ENCODE data around the gene GPRIN1. TPM values are rescaled to one million over a fixed set of nuclear protein-coding genes. Genes with fewer than 3 reads are reported as not detected.

The GPRIN1 gene
- under 1 TPM; 0.57 to 0.60 TPM for total RNA-seq
- total RNA-seq = 2.3 to 6.8 reads per million in 2 donors

DNA sequence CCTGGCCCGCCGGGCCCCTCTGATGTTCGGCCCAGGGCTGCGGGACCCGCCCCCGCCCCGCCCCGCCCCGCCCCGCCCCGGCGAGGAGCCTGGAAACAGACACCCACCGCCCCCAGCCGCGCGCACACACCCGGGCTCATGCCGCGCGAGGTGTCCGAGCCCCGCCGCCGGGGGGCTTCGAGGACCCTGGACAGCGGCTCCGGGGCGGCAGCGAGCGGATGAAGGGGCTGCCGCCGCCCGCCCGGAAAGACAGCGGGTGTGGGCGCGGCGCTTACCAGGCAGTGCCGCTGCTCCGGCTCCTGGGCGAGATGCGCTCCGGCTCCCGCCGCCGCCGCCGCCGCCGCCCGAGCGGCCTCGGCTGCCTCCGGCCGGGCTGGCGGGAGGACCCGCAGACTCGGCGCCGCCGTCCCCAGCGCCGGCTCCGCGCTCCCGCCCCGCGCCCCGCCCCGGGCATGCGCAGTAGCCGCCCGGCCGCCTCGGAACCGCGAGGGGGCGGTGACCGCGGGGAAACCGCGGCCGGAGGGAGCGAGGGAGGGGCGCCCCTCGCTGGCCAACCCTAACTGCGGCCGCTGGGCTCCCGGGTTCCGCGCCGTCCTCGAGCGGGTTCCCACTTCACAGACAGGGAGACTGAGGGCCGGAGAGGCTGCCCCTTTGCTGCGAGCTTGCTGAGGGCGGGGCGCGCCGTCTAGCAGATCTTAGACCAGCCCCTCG lies at the start of gene GPRIN1:
GPRIN1 (minus strand) TSS at position 433 of the 711 bp plus-strand sequence. CDS start 10,322 bp downstream, outside the sequence.
- Mint-ChIP-seq H3K36me3 (ENCODE audit: low read depth) (peaks cover 2% of the 10 kb centered on the region), H3K4me1 (peaks cover 9% of the 10 kb centered on the region), H3K27me3 (peaks cover 23% of the 10 kb centered on the region), H3K4me3 (peak within 1 kb of the TSS; percentile 97), H3K27ac (peak within 1 kb of the TSS; percentile 2)
- ATAC-seq (peak; percentile 72), DNase-seq (peak; percentile 37 to 61 (median 37))
- H3K9me3 ChIP-seq (ENCODE audit: control insufficient read depth, low read length, poor library complexity, severe bottlenecking) = no peaks in the 10 kb centered on the region

DNA sequence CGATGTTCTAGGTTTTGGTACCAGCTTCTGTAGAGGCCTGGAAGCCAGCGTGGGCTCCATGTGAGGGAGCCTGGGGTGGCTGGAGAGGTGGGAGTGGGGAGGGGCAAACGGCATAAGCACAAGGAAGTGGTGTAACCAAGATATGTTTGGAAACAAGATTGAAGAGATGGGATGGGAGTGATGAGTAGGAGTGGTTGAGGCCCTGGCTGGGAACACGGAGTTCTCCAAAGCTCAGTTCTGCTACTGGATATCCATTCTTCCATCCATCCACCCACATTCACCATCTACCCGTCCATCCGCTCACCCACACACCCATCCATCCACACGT lies 49.5 kb upstream of the GPRIN1 start:
- no peaks in the 10 kb centered on the region for H3K9me3 ChIP-seq (ENCODE audit: control insufficient read depth, low read length, poor library complexity, severe bottlenecking)
- H3K36me3 Mint-ChIP-seq (ENCODE audit: low read depth) = peaks cover 2% of the 10 kb centered on the region
- ATAC-seq (no peak), DNase-seq (no peak)
- H3K4me1 Mint-ChIP-seq = peaks cover 38% of the 10 kb centered on the region
- H3K27ac Mint-ChIP-seq = peak overlapping the region; percentile 88
- peak overlapping the region; percentile 87 for H3K4me3 Mint-ChIP-seq
- peaks cover 10% of the 10 kb centered on the region for H3K27me3 Mint-ChIP-seq

DNA sequence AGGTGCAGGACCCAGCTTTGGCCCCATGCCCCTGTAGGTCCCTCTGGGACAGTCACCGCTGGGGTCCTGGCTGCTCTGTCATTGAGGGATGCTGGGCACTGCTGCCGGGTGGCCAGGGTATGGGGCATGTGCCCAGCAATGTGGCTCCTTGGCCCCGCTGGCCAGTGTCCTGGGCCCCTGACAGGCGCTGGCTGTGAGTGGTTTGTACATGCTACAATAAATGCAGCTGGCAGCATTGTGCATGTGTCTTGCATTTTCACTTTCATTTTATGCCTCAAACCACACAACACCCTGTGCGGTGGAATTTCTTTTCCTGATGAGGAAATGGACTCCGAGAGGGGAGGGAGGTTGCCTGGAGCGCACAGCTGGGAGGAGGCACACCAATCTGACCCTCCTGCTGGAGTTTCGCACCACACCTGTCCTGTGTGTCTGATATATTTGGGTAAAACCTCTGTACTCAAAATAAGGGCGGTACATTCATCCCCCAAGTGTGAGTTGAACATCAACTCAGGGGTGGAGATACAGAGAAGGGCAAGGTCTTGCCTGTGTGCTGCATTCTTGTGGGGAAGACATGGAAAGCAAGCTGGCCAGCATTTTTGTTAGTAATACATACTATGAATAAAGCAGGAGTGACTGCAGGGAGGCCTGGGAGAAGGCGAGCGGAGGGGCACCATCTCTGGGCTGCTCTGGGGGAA lies 49.0 kb upstream of the GPRIN1 start:
- no peak for DNase-seq
- no peaks in the 10 kb centered on the region for H3K36me3 Mint-ChIP-seq (ENCODE audit: low read depth)
- no peaks in the 10 kb centered on the region for H3K9me3 ChIP-seq (ENCODE audit: control insufficient read depth, low read length, poor library complexity, severe bottlenecking)
- H3K27me3 Mint-ChIP-seq = peaks cover 5% of the 10 kb centered on the region
- peak overlapping the region; percentile 87 for H3K4me3 Mint-ChIP-seq
- no peak for ATAC-seq
- H3K4me1 Mint-ChIP-seq = peaks cover 40% of the 10 kb centered on the region
- peak overlapping the region; percentile 88 for H3K27ac Mint-ChIP-seq

DNA sequence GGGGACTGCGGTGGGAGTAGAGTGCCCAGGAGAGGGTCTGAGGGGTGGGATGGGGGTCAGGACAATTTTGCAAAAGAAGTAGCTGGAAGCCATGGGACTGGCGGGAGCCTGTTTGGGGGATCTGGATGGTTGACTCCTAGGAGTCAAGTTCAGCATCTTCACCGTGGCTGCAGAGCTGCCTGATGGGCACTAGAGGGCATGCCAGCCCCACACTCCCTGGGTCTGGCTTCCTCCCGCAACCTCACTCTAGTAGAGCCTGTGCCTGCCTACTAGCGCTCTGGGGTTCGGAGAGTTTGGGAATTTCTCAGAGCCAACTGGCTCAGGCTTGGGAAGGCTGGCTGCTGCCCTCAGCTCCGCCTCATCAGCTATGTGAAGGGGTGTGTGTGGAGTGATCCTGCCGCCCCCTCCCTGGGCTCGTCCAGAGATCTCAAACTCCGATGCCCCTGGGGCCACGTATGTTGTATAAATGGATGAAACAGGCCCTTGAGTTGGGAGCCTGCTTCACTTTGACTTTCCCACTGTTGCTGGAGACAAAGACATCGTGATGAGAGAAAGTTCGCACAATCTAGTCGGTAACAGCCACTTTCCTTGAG lies 48.1 kb upstream of the GPRIN1 start:
- Mint-ChIP-seq H3K36me3 (ENCODE audit: low read depth) (peaks cover 6% of the 10 kb centered on the region), H3K4me3 (peak overlapping the region; percentile 87), H3K4me1 (peaks cover 48% of the 10 kb centered on the region), H3K27ac (peak overlapping the region; percentile 6), H3K27me3 (no peaks in the 10 kb centered on the region)
- ATAC-seq (peak; percentile 64), DNase-seq (peak in 2 of 3 donors; percentile 36 to 56)
- H3K9me3 ChIP-seq (ENCODE audit: control insufficient read depth, low read length, poor library complexity, severe bottlenecking) = no peaks in the 10 kb centered on the region

DNA sequence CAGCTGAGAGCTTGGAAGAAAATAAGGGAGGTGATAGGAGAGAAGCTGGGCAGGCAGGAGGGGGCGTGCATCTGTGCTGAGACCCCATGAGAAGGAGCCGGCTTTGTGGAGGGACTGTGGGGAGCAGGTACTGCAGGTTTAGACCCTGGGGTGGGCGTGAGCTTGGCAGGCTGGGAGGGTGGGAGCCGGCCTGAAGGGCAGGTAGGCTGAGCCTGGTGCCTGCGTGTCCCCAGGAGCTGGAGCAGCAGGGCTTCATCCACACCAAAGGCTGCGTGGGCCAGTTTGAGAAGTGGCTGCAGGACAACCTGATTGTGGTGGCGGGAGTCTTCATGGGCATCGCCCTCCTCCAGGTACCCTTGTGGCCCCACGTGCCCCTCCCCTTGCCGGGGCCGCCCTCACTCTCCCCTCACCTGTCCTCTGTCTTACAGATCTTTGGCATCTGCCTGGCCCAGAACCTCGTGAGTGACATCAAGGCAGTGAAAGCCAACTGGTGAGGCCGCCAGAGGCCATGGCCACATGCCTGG lies 46.6 kb upstream of the GPRIN1 start:
- no peaks in the 10 kb centered on the region for H3K9me3 ChIP-seq (ENCODE audit: control insufficient read depth, low read length, poor library complexity, severe bottlenecking)
- Mint-ChIP-seq H3K4me3 (no peak overlapping the region), H3K27me3 (no peaks in the 10 kb centered on the region), H3K27ac (no peak overlapping the region), H3K4me1 (peaks cover 50% of the 10 kb centered on the region), H3K36me3 (ENCODE audit: low read depth) (peaks cover 6% of the 10 kb centered on the region)
- ATAC-seq (no peak), DNase-seq (no peak)

DNA sequence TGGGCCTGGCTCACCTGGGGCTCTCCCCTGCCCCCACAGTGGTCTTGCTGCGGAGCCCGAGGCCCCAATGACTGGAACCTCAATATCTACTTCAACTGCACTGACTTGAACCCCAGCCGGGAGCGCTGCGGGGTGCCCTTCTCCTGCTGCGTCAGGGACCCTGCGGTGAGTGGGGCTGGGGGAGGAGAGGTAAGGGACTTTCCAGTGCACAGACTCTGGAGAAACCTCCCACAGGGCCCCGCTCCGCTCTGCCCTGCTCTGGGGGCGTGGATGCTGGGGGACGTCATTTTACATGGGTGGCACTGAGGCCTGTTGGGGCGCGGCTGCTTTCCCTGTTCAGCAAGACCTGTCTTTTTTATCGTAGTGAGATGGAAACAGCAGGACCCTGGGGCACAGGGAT lies 44.9 kb upstream of the GPRIN1 start:
- Mint-ChIP-seq H3K36me3 (ENCODE audit: low read depth) (peaks cover 6% of the 10 kb centered on the region), H3K27me3 (no peaks in the 10 kb centered on the region), H3K4me1 (peaks cover 53% of the 10 kb centered on the region), H3K4me3 (no peak overlapping the region), H3K27ac (no peak overlapping the region)
- no peaks in the 10 kb centered on the region for H3K9me3 ChIP-seq (ENCODE audit: control insufficient read depth, low read length, poor library complexity, severe bottlenecking)
- DNase-seq (no peak), ATAC-seq (peak; percentile 67)

DNA sequence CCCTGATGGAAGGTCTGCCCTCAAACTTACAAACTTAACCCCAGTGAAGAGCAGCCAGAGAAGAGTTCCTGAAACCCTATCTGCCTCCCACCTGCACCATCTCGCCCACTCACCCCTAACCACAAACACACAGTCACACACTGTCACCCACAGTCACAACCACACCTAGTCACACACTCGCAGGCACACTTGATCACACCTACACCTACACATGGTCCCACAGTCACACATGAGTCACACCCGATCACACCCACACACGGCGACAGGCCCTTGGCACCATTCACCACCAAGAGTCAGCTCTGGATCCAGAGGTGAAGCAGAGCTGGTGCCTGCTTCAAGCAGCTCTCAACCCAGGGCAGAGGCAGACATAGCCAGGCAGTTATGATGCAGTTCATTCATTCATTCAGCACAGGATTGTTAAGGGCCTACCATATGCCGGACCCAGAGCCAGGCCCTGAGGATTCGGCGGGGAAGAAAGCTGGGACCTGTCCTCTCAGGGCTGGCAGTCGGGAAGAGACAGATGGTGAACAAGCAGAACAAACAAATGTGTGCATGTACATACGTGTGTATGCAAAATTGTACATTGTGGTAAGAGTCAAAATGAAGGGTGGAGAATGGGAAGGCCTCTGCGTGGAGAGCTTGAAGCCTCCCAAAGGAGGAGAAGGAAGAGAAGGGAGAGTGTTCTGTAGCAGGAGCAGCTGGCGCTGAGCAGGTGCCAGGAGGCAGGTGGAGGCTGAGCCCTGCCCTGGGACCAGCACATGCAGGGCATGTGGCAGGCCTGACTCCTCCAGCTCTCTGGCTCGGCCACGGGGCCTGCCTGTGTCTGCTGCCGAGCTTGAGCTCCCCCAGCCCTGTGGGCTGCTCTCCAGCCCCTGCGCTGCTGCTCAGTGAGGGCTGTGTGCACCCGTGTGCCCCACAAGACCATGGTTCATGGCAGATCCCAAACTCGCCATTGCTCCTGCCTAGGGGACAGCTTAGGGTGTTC lies 43.7 kb upstream of the GPRIN1 start:
- H3K4me3 Mint-ChIP-seq = no peak overlapping the region
- H3K9me3 ChIP-seq (ENCODE audit: control insufficient read depth, low read length, poor library complexity, severe bottlenecking) = no peaks in the 10 kb centered on the region
- no peaks in the 10 kb centered on the region for H3K27me3 Mint-ChIP-seq
- H3K27ac Mint-ChIP-seq = peak overlapping the region; percentile 88
- H3K36me3 Mint-ChIP-seq (ENCODE audit: low read depth) = peaks cover 6% of the 10 kb centered on the region
- ATAC-seq (no peak), DNase-seq (no peak)
- H3K4me1 Mint-ChIP-seq = peaks cover 48% of the 10 kb centered on the region

DNA sequence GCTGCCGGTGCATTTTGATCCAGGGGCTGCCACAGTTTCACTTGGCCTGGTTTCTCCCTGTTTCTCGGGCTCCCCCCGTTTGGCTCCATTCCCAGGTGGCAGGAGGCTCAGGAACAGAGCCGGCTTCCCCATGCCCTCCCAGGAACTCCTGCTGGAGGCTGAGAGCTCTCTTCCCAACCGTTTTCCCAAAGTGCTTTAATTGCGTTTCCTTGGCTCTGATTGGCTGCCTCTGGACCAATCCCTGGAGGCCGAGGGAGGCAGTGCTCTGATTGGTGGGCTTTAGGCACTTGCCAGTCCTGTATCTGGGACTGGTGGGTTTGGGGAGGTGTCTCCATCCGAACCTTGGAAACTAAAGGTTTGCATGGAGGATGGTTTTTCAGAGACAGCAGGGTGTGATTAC lies 42.2 kb upstream of the GPRIN1 start:
- H3K4me1 Mint-ChIP-seq = peaks cover 42% of the 10 kb centered on the region
- peak overlapping the region; percentile 27 for H3K27ac Mint-ChIP-seq
- H3K9me3 ChIP-seq (ENCODE audit: control insufficient read depth, low read length, poor library complexity, severe bottlenecking) = no peaks in the 10 kb centered on the region
- DNase-seq (no peak), ATAC-seq (no peak)
- H3K4me3 Mint-ChIP-seq = no peak overlapping the region
- peaks cover 6% of the 10 kb centered on the region for H3K36me3 Mint-ChIP-seq (ENCODE audit: low read depth)
- H3K27me3 Mint-ChIP-seq = no peaks in the 10 kb centered on the region

DNA sequence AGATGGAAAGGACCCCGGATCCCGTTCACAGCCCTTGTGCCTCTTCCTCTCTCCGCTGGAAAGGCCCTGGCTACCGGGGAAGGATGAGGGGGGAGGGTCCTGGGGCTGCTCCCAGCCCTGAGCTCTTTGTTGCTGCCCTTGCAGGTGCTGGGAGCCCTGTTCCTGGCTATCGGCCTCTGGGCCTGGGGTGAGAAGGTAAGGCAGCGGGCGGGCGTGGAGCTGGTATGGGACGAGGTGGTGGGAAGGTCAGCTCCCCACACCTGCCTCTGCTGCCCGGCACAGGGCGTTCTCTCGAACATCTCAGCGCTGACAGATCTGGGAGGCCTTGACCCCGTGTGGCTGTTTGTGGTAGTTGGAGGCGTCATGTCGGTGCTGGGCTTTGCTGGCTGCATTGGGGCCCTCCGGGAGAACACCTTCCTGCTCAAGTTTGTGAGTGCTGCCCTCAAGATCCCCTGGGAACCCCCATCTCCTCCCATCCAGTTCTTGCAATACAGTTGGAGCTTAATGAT lies 41.6 kb upstream of the GPRIN1 start:
- no peaks in the 10 kb centered on the region for H3K9me3 ChIP-seq (ENCODE audit: control insufficient read depth, low read length, poor library complexity, severe bottlenecking)
- peaks cover 42% of the 10 kb centered on the region for H3K4me1 Mint-ChIP-seq
- no peak overlapping the region for H3K4me3 Mint-ChIP-seq
- peak overlapping the region; percentile 27 for H3K27ac Mint-ChIP-seq
- ATAC-seq (no peak), DNase-seq (no peak)
- peaks cover 6% of the 10 kb centered on the region for H3K36me3 Mint-ChIP-seq (ENCODE audit: low read depth)
- H3K27me3 Mint-ChIP-seq = no peaks in the 10 kb centered on the region

DNA sequence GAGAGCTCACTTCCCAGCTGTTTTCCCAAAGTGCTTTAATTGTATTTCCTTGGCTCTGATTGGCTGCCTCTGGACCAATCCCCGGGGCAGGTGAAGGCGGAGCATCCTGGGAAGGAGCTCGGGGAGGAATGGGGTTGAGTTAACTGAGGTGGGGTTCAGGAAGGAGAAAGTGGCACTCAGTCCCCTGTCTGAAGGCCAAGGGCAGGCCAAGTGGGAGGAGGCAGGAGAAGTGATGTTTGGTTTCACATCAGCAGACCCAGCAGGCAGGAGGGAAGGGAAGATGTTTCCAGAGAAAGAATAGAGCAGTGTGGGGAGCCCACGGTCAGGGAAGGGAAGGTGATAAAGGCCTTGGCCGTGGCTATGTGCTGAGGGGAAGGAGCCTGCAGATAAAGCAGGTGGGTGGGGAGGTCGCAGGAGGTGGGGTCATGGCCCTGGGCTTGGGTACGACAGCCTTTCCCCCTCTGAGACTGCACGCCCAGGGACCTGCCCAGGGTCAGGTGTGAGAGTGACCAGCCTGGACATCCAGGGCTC lies 40.5 kb upstream of the GPRIN1 start:
- Mint-ChIP-seq H3K27ac (no peak overlapping the region), H3K4me3 (no peak overlapping the region)

DNA sequence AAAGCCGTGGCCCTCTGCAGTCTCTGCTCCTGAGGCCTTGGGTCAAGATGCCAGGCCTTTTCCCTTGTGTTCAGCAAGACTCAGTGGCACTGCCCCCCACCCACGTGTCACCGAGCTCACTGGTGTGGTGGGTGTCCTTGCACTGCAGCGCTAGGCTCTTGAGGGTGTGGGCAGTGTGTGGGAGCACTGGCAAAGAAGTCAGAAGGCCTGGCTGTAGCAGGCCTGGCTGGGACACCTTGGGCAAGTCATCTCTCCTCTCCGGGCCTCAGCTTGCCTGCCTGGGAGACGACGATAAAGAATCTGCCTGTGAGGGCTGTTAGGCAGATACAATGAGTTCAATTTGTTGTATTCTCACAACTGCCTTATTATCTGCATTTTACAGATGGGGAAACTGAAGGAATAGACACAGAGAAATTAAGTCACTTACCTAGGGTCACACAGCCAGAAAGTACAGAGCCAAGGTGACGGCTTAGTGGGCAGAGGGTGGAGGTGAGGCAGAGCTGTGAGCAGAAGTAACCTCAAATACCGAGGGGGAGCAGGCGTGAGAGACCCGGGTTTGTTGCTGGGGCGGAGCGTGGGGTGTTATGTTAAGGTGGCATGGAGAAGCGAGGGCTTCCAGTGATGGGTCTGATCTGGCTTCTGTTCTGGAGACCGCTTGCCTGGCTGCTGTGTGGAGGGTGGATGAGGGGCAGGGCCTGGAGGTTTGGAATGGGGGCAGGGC lies 38.7 kb upstream of the GPRIN1 start:
- peak overlapping the region; percentile 82 for H3K27ac Mint-ChIP-seq
- peaks cover 5% of the 10 kb centered on the region for H3K36me3 Mint-ChIP-seq (ENCODE audit: low read depth)
- peak overlapping the region; percentile 92 for H3K4me3 Mint-ChIP-seq
- H3K4me1 Mint-ChIP-seq = peaks cover 35% of the 10 kb centered on the region
- no peaks in the 10 kb centered on the region for H3K27me3 Mint-ChIP-seq
- H3K9me3 ChIP-seq (ENCODE audit: control insufficient read depth, low read length, poor library complexity, severe bottlenecking) = no peaks in the 10 kb centered on the region
- DNase-seq (no peak), ATAC-seq (peak; percentile 24)

More for the DNA sequence above, 40.5 kb upstream of the GPRIN1 start:
- peaks cover 42% of the 10 kb centered on the region for H3K4me1 Mint-ChIP-seq
- no peaks in the 10 kb centered on the region for H3K9me3 ChIP-seq (ENCODE audit: control insufficient read depth, low read length, poor library complexity, severe bottlenecking)
- no peaks in the 10 kb centered on the region for H3K27me3 Mint-ChIP-seq
- DNase-seq = no peak
- peaks cover 6% of the 10 kb centered on the region for H3K36me3 Mint-ChIP-seq (ENCODE audit: low read depth)
- no peak for ATAC-seq
